ENCODE measurements around the gene TBX18.

TBX18 gene

GRCh38 chr6:84764332-84765049, at the start of gene TBX18:
TBX18 (minus strand) TSS chr6:84764598; CDS start chr6:84764181, 417 bp downstream.
- DNase-seq (ENCODE audit: low read depth), result no peak

GRCh38 chr6:84811351-84811750, 47.0 kb upstream of the TBX18 start:
- DNase-seq (ENCODE audit: low read depth), result no peak

GRCh38 chr6:84809455-84809854, 45.1 kb upstream of the TBX18 start:
- DNase-seq (ENCODE audit: low read depth), result no peak

GRCh38 chr6:84808491-84809061, 44.2 kb upstream of the TBX18 start:
- DNase-seq (ENCODE audit: low read depth), result no peak

- no peak for DNase-seq (ENCODE audit: low read depth)
These were observed 40.7 kb upstream of the TBX18 start for GRCh38 chr6:84805145-84805544.

GRCh38 chr6:84804720-84805119, 40.3 kb upstream of the TBX18 start:
- no peak for DNase-seq (ENCODE audit: low read depth)

- DNase-seq (ENCODE audit: low read depth), result no peak
These were observed 36.9 kb upstream of the TBX18 start for GRCh38 chr6:84801250-84801649.

- no peak for DNase-seq (ENCODE audit: low read depth)
These were observed 33.9 kb upstream of the TBX18 start for GRCh38 chr6:84798257-84798656.

GRCh38 chr6:84796343-84796742, 31.9 kb upstream of the TBX18 start:
- no peak for DNase-seq (ENCODE audit: low read depth)

GRCh38 chr6:84791927-84792326, 27.5 kb upstream of the TBX18 start:
- DNase-seq (ENCODE audit: low read depth), result no peak

- no peak for DNase-seq (ENCODE audit: low read depth)
These were observed 26.8 kb upstream of the TBX18 start for GRCh38 chr6:84791233-84791632.

GRCh38 chr6:84789170-84789569, 24.8 kb upstream of the TBX18 start:
- DNase-seq (ENCODE audit: low read depth), result no peak

GRCh38 chr6:84788689-84789088, 24.3 kb upstream of the TBX18 start:
- no peak for DNase-seq (ENCODE audit: low read depth)

- DNase-seq (ENCODE audit: low read depth), result no peak
These were observed 21.3 kb upstream of the TBX18 start for GRCh38 chr6:84785671-84786070.

GRCh38 chr6:84779917-84780316, 15.5 kb upstream of the TBX18 start:
- no peak for DNase-seq (ENCODE audit: low read depth)

GRCh38 chr6:84779380-84779779, 15.0 kb upstream of the TBX18 start:
- DNase-seq (ENCODE audit: low read depth), result no peak

- DNase-seq (ENCODE audit: low read depth), result no peak
These were observed 13.5 kb upstream of the TBX18 start for GRCh38 chr6:84777888-84778287.

- DNase-seq (ENCODE audit: low read depth), result no peak
These were observed 12.0 kb upstream of the TBX18 start for GRCh38 chr6:84776392-84776791.

- DNase-seq (ENCODE audit: low read depth), result no peak
These were observed 11.4 kb upstream of the TBX18 start for GRCh38 chr6:84775751-84776150.

- no peak for DNase-seq (ENCODE audit: low read depth)
These were observed 10.5 kb upstream of the TBX18 start for GRCh38 chr6:84774985-84775284.

- DNase-seq (ENCODE audit: low read depth), result no peak
These were observed 10.0 kb upstream of the TBX18 start for GRCh38 chr6:84774157-84774984.

GRCh38 chr6:84773431-84774156, 9.2 kb upstream of the TBX18 start:
- no peak for DNase-seq (ENCODE audit: low read depth)

- DNase-seq (ENCODE audit: low read depth), result no peak
These were observed 8.7 kb upstream of the TBX18 start for GRCh38 chr6:84773133-84773430.

All from activated gamma-delta T cell treated with anti-CD3 and anti-CD28 coated beads, Interleukin-2, amount 50 U/mL, for 16 hours (primary cell).